Nucleus accumbens (tissue), 56 donors: ENCODE data around the gene METTL13.
A peak's percentile ranks its signal among the peaks of the same experiment; 100 is the strongest.

Source experiments
- DNase-seq, 56 donors: peaks; one replicate each; lab custom pipeline; 2025; lab: John Stamatoyannopoulos, UW

Gene METTL13

GRCh38 chr1:171781176-171781875, at the start of gene METTL13:
Gene METTL13 (plus strand): TSS chr1:171781660. CDS start chr1:171781968, 308 bp downstream.
- DNase-seq = peak; percentile 78 to 100 (median 99)

GRCh38 chr1:171736196-171736595, 45.3 kb upstream of the METTL13 start:
- no peak for DNase-seq

- no peak for DNase-seq
Observed at GRCh38 chr1:171738911-171739310, 42.5 kb upstream of the METTL13 start.

- DNase-seq = no peak
Observed at GRCh38 chr1:171739656-171740055, 41.8 kb upstream of the METTL13 start.

- DNase-seq = no peak
Observed at GRCh38 chr1:171740356-171740863, 41.0 kb upstream of the METTL13 start.

GRCh38 chr1:171740987-171741871, 40.2 kb upstream of the METTL13 start:
- DNase-seq = peak in 37 of 56 donors; percentile 4 to 68 (median 38)

GRCh38 chr1:171741872-171742576, 39.4 kb upstream of the METTL13 start, which contains the start of gene VAMP4:
Gene VAMP4 (minus strand): TSS chr1:171742065. CDS start chr1:171738414, 3,651 bp downstream.
- peak in 55 of 56 donors; percentile 34 to 90 (median 81) for DNase-seq

GRCh38 chr1:171742577-171742922, 38.9 kb upstream of the METTL13 start:
- peak in 30 of 56 donors; percentile 5 to 79 (median 38) for DNase-seq

GRCh38 chr1:171743081-171743870, 38.2 kb upstream of the METTL13 start:
- peak in 7 of 56 donors; percentile 1 to 47 (median 12) for DNase-seq

- DNase-seq = no peak
Observed at GRCh38 chr1:171744986-171745385, 36.5 kb upstream of the METTL13 start.

GRCh38 chr1:171748651-171749050, 32.8 kb upstream of the METTL13 start:
- DNase-seq = no peak

- DNase-seq = no peak
Observed at GRCh38 chr1:171751221-171751620, 30.2 kb upstream of the METTL13 start.

- no peak for DNase-seq
Observed at GRCh38 chr1:171753182-171753581, 28.3 kb upstream of the METTL13 start.

GRCh38 chr1:171753685-171754352, 27.6 kb upstream of the METTL13 start:
- DNase-seq = no peak

GRCh38 chr1:171754353-171754705, 27.1 kb upstream of the METTL13 start:
- DNase-seq = no peak

- DNase-seq = no peak
Observed at GRCh38 chr1:171754971-171755370, 26.5 kb upstream of the METTL13 start.

- DNase-seq = no peak
Observed at GRCh38 chr1:171756856-171757255, 24.6 kb upstream of the METTL13 start.

- no peak for DNase-seq
Observed at GRCh38 chr1:171758011-171758410, 23.4 kb upstream of the METTL13 start.

- DNase-seq = no peak
Observed at GRCh38 chr1:171762143-171762563, 19.3 kb upstream of the METTL13 start.
